Loucy (cell line): ENCODE results near the gene SORCS1.

ENCODE experiments used
- EZH2phosphoT487 ChIP-seq: fragments of 200-600 bp; IDR thresholded peaks from 2 replicates; pipeline ENCODE4 v1.6.1; 2018; ENCODE audit warnings: antibody characterized with exemption, mild to moderate bottlenecking, moderate library complexity, borderline replicate concordance
- TF ChIP-seq, protein P1 (sequence below): fragments of 200-600 bp; sonication (generic); conservative IDR thresholded peaks from 2 replicates; pipeline ENCODE4 v1.5.1; 2014; ENCODE audit warnings: mild to moderate bottlenecking, antibody characterized with exemption, low read length

DNA sequence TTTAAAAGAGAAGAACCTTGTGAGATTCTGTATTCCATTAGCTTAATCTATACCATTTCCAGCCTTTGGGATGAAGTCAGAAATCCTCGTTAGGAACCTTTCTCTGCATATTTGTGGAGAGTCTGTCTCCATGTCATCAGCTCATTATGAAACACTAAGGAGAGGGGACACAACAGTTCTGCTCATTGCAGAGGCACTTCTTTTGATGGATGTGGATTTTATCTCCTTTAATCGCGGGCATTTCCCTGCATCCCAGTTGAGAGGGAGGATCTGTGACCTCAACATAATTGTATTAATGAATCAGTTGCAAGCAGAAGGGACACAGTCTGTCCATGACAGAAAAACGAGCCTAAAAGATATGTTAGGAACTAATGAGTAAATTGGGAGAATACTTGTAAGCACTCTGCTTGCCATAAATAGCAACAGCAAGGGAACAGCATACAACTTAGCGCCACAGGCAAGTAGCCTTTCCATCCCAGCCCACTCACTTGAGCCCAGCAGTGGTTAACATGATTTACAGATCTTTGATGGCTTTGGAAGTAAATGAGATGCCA lies 37.9 kb downstream of the SORCS1 start:
- TF ChIP-seq, protein P1, sequence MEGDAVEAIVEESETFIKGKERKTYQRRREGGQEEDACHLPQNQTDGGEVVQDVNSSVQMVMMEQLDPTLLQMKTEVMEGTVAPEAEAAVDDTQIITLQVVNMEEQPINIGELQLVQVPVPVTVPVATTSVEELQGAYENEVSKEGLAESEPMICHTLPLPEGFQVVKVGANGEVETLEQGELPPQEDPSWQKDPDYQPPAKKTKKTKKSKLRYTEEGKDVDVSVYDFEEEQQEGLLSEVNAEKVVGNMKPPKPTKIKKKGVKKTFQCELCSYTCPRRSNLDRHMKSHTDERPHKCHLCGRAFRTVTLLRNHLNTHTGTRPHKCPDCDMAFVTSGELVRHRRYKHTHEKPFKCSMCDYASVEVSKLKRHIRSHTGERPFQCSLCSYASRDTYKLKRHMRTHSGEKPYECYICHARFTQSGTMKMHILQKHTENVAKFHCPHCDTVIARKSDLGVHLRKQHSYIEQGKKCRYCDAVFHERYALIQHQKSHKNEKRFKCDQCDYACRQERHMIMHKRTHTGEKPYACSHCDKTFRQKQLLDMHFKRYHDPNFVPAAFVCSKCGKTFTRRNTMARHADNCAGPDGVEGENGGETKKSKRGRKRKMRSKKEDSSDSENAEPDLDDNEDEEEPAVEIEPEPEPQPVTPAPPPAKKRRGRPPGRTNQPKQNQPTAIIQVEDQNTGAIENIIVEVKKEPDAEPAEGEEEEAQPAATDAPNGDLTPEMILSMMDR, result no peak
- TF ChIP-seq EZH2phosphoT487, result no peak
